ENCODE results near the gene ADAMTS2.
"Not testable (repeated sequence)": the region's sequence is repeated elsewhere in the genome, so short reads cannot be mapped to it uniquely, and the experiment has no call there.

ADAMTS2 gene

GRCh38 chr5:179111267-179112207, 233.7 kb downstream of the ADAMTS2 start:
- DNase-seq (ENCODE audit: low read depth in 2 of 2), result no peak

DNA sequence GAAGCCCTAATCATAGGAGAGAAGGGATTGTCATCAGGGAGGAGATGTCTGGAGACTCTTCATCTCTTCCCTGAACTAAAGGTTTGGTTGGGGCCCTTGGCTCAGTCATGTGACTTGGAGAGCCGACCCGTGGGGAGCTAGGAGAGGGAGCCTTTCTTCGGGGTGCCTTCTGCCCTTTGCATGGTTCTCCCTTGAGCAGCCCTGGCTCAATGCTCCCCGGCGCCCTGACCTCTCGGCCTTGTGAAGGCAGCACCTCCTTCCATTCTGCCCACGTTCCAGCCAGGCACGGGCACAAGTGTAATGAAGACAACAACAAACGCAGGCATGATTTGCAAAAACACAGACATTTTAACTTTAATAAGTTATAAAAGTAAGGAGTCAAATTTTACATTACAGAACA, 234.7 kb downstream of the ADAMTS2 start:
- no peak for DNase-seq (ENCODE audit: low read depth in 2 of 2)

DNA sequence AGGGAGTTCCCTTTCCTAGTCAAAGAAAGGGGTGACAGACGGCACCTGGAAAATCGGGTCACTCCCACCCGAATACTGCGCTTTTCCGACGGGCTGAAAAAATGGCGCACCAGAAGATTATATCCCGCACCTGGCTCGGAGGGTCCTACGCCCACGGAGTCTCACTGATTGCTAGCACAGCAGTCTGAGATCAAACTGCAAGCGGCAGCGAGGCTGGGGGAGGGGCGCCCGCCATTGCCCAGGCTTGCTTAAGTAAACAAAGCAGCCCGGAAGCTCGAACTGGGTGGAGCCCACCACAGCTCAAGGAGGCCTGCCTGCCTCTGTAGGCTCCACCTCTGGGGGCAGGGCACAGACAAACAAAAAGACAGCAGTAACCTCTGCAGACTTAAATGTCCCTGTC, 244.0 kb downstream of the ADAMTS2 start:
- DNase-seq (ENCODE audit: low read depth in 2 of 2), result not testable (repeated sequence)

DNA sequence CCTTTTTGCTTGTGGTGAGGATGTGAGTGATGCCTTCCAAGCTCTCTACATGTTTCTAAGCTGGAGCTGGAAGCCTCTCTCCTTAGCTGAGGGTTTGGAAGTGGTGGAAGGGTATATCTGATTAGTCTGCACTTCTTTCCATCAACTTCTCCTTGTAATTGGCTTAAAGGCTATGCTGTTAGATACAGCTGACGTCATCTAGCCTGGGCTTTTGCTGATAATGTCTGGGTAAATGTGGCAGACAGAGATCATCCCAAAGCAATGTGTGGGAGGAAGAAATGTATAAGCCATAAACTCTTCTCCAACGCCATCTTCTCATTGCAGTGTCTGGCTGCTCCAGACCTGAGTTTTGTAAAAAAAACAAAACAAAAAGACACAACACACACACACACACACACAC, 255.8 kb downstream of the ADAMTS2 start:
- DNase-seq (ENCODE audit: low read depth in 2 of 2), result no peak

DNA sequence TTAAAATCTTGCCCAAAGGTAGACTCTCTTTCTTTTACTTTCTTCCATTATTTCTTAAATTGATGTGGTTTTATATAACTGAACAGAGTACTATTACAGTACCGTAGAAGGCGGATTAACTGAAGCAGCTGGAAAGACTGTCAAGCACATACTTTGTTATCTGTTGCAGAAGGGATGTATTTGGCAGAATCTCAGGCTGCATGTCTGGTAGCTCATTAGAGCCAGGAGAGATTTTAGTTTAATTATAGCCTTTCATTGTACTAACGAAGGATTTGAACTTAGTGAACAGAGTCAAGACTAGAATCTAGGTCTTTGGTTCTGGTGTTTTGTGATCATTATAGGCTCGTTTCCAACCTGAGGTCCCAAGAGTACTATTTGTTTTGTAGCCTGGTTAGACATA, 264.5 kb downstream of the ADAMTS2 start:
- DNase-seq (ENCODE audit: low read depth in 2 of 2), result no peak

- DNase-seq (ENCODE audit: low read depth in 2 of 2), result no peak
Measured at GRCh38 chr5:179079165-179079987, 265.9 kb downstream of the ADAMTS2 start.

DNA sequence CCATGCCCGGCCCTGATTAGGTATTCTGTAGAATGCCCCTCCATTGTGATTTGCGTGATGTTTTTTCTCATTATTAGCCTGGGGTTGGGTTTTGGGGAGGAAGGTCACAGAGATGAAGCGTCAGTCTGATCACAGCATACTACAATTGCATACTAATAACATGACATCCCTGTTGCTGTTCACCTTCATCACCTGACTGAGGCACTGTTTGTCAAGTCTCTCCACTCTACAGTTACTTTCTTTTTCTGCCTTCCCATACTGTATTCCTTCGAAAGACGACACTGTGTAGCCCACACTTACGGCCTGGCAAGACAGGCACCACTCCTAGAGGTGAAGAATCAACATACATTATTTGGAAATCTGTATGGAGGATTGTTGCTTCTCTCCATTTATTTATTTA, 279.6 kb downstream of the ADAMTS2 start:
- DNase-seq (ENCODE audit: low read depth in 2 of 2), result no peak

DNA sequence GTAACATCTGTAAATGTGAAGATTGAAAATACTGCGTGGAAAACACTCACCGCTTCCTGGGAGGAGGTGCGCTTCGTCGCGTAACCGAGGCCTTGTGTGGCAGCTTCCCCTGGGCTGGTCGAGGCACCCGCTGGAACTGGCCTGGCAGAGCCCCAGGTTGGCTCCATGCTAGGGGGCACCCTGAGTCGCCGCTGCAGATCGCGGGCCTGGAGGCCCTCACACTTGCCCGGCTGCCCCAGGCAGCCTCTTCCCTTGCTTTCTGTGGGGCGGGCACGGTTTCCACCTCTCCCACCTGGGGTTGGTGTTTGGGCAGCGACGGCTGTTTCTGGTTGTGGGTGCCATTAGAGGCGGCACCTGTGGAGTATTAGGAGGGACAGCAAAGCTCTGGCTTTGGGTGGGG, 284.2 kb downstream of the ADAMTS2 start:
- no peak for DNase-seq (ENCODE audit: low read depth in 2 of 2)
